MV-4-11 (cell line): ENCODE measurements around the gene SDE2.
"Not testable (repeated sequence)": the region's sequence is repeated elsewhere in the genome, so short reads cannot be mapped to it uniquely, and the experiment has no call there.

Experiments
- DNase-seq: peaks from one replicate; lab custom pipeline; 2025; lab: John Stamatoyannopoulos, UW

Gene SDE2

DNA sequence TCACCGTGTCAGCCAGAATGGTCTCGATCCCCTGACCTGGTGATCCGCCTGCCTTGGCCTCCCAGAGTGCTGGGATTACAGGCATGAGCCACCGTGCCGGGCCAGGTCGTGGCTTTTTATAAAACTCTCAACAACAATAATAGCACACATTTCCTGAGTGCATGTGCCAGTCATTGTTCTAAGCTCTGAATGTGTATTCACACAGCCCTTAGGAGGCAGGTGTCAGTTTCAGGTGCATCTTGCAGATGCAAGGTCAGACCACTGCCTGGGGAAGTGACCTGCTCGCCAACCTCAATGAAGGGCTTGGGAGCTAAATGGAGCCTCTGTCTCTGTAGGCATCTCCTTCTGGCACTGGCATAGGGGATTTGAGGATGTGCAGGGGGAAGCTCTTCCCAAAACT, 56.6 kb downstream of the SDE2 start:
- no peak for DNase-seq

DNA sequence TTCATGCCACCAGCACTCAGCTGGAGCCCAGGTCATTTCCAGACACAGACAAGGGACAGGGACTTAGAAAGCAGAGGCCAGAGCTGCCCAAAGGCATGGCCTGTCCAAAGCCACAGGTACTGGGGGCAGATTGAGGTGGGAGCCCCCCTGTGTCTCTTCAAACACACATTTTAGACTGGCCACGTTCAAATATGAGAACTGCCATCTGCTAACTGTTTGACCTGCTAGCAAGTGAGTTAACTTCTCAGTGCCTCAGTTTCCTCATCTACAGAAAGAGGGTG, 57.3 kb downstream of the SDE2 start:
- no peak for DNase-seq

DNA sequence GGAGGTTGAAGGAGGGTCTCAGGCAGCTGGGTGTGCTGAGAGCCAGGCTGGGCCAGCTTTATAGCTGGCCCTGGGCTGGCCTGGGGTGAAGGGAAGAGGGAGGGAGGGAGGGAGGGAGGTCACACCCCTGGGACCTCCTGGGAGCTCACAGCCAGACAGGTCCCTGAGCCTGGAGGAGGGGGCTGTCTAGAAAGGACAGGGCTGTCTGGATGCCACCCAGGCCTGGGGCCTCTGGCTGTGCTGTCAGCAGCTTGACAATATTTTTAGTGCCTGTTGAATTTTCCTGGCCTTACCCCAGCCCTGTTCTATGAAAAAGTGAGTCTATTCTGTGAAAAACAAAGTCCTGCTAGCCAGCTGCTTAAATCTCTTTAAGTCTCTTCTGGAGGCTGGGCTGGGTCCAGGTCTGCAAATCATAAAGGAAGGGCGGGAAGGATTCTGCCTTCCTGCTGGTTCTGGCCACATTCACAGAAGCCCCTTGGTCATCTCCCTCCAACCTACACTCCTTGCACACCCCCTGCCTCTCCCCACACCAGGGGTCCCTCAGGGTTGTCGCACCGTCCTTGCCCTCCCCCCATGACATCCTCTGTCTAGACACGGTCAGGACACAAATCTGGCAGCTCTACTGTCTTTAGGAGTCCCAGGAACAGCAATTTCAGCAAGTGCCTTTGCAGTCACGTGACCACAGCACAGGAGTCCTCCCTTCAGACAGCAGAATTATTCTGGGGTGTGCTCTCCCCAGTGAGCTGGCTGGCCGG, 57.8 kb downstream of the SDE2 start, which contains the start of gene LEFTY2:
Gene LEFTY2 (minus strand): TSS at position 34 of the 755 bp plus-strand sequence. CDS start 80 bp downstream, outside the sequence.
- DNase-seq: no peak

DNA sequence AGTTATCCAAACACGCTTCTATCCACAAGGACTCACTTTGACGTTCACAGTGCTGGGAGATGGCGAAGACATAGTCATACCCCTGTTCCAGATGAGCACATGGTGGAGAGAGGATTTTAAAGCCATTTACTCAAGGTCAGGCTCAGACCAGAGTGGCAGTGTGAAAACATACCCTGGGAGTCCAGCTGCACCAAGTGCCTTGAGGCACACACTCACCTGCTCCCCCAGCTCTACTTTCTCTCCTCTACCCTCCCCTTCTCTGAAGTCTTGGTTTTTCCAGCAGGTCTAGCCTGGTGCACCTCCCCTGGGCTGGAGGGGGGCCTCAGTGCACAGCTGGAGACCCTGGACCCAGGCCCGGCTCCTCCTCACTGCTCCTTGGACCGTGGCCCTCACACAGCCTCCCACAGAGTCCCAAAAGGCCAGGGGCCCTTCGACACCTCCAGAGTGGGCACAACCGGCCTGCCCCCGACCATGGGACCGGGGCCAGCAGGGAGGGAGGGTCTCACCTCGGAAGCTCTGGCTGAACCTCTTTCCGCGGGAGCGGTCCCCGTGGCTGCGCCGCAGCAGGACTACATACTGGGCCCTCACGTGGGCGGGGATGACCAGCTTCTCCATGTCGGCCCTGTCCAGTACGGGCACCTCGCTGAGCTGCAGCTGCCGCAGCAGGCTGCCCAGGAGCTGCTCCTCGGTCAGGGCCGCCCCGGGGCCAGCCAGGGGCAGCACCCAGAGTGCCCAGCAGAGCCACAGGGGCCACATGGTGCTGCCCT, 58.6 kb downstream of the SDE2 start:
- DNase-seq: no peak

GRCh38 chr1:225939939-225940310, 59.2 kb downstream of the SDE2 start:
- DNase-seq: not testable (repeated sequence)

GRCh38 chr1:225939097-225939938, 59.8 kb downstream of the SDE2 start:
- not testable (repeated sequence) for DNase-seq

DNA sequence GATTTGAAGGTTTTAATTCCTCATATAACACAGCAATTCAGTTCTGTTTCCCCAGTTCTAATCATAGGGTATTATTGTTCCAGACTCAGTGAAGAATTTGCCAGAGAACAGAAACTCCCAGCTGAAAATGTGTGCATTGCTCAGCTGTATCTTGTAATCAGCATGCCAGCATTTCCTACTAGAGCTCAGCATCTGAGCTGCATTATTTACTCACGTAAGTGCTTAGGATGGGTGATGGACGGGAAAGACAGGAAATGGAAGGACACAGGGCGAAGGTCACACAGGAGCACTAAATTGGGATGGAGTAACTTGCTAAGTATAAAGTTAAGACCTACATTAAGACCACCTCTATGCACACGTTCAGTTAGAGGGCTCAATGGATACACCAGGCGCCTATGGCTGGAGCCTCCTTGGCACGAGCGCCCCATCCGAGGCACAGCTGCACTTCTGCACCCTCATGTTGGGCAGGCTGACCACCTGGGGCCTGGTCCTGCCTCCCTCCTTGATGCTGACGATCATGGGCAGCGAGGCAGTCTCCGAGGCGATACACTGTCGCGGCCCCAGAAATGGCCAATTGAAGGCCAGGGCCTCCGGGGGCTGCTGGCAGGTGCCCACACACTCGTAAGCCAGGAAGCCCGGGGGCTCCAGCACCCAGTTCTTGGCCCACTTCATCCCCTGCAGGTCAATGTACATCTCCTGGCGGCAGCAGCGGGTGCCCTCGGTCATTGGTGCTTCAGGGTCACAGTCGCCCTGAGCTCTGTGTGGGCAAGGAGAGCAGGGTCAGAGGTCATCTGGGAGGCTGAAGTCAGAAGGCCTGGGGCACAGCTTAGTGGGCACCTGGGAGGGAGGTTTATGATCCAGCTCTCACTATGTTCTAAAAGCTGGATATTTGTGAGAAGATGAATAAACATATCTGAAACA, 61.8 kb downstream of the SDE2 start:
- DNase-seq: no peak

- DNase-seq: no peak
Observed at GRCh38 chr1:225936523-225936922, 62.6 kb downstream of the SDE2 start.

- not testable (repeated sequence) for DNase-seq
Observed at GRCh38 chr1:225936086-225936485, 63.1 kb downstream of the SDE2 start.

DNA sequence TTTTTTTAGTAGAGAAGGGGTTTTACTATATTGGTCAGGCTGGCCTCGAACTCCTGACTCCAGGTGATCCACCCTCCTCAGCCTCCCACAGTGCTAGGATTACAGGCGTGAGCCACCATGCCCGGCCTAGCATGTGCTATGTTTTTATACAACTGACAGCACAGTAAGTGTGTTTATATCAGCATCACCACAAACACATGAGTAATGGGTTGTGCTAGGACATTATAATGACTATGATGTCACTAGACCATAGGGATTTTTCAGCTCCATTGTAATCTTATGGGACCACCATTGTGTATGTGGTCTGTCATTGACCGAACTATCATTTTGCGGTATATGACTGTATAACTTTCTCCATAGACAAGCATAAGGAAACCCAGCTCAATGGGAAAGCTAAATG, 64.4 kb downstream of the SDE2 start:
- no peak for DNase-seq

DNA sequence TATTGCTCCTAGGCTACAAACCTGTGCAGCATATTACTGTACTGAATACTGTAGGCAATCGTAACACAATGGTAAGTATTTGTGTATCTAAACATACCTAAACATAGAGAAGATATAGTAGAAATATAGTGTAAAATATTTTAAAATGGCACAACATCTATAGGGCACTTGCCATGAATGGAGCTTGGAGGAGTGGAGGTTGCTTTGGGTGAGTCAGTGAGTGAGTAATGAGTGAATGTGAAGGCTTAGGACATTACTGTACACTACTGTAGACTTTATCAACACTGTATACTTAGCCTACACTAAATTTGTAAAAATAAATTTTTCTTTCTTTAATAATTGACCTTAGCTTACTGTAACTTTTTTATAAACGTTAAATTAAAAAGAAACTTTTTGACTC, 66.1 kb downstream of the SDE2 start:
- DNase-seq: no peak
